Suprapubic skin (tissue), 4 donors: Measurements from ENCODE around the gene WDR90. TPM values are rescaled to one million over a fixed set of nuclear protein-coding genes. Genes with fewer than 3 reads are reported as not detected.

Experiments
- DNase-seq, 2 donors: peaks; one replicate each; pipeline ENCODE4 v3.0.0-alpha.2; 2019; ENCODE audit warnings: low spot score in 2 of 2
- H3K27ac ChIP-seq: fragments of 200-600 bp; sonication (generic); one replicate; pipeline ENCODE4 v1.5.1; 2019
- H3K27me3 ChIP-seq: fragments of 200-600 bp; sonication (generic); one replicate; pipeline ENCODE4 v1.5.1; 2019
- H3K36me3 ChIP-seq: fragments of 200-600 bp; sonication (generic); one replicate; pipeline ENCODE4 v1.5.1; 2019
- H3K4me1 ChIP-seq: fragments of 200-600 bp; sonication (generic); one replicate; pipeline ENCODE4 v1.5.1; 2019
- H3K4me3 ChIP-seq: fragments of 200-600 bp; sonication (generic); one replicate; pipeline ENCODE4 v1.5.1; 2019; ENCODE audit warnings: mild to moderate bottlenecking
- H3K9me3 ChIP-seq: fragments of 200-600 bp; sonication (generic); one replicate; pipeline ENCODE4 v1.5.1; 2019
- EP300 ChIP-seq: sonication (generic); formaldehyde crosslinking; IDR thresholded peaks from one replicate; pipeline ENCODE4 v1.6.1; 2017; ENCODE audit warnings: antibody characterized with exemption
- POLR2A ChIP-seq, 2 donors: fragments of 450-650 bp; IDR thresholded peaks; one replicate each; pipeline ENCODE4 v1.6.1; 2017; ENCODE audit warnings: antibody characterized with exemption in 2 of 2, mild to moderate bottlenecking in 2 of 2, moderate library complexity in 2 of 2
- POLR2AphosphoS5 ChIP-seq, 3 donors: sonication (generic); formaldehyde crosslinking; IDR thresholded peaks; one replicate each; pipeline ENCODE4 v1.6.1; 2017; ENCODE audit warnings: antibody characterized with exemption in 3 of 3
- WGBS: methylation state at CpG from one replicate; pipeline ENCODE4 v1.1.5; 2018; 5-methylcytosine and 5-hydroxymethylcytosine counted together
- total RNA-seq, 4 donors: library from RNA; depleted of rRNA; stranded (reverse); fragments of >200 nt; gene quantifications; one replicate each; pipeline ENCODE4 v1.1.0, GENCODE V29; 2016
- TF ChIP-seq, protein P1 (sequence below), 2 donors: fragments of 200-600 bp in 1 of 2; fragments of 450-650 bp in 1 of 2; sonication (generic) in 1 of 2; IDR thresholded peaks; one replicate each; pipeline ENCODE4 v1.5.1; 2016 to 2019; ENCODE audit warnings: antibody characterized with exemption in 2 of 2, mild to moderate bottlenecking in 1 of 2, moderate library complexity in 1 of 2

WDR90 gene
- total RNA-seq, 4 donors from 2014 or later = 18.3 to 63.0 (median 32.2) TPM

- TF ChIP-seq EP300 (no peak), POLR2AphosphoS5 (IDR thresholded peaks at IDR 0.05) (no peak), POLR2A (IDR thresholded peaks at IDR 0.05) (no peak)
- TF ChIP-seq, protein P1, sequence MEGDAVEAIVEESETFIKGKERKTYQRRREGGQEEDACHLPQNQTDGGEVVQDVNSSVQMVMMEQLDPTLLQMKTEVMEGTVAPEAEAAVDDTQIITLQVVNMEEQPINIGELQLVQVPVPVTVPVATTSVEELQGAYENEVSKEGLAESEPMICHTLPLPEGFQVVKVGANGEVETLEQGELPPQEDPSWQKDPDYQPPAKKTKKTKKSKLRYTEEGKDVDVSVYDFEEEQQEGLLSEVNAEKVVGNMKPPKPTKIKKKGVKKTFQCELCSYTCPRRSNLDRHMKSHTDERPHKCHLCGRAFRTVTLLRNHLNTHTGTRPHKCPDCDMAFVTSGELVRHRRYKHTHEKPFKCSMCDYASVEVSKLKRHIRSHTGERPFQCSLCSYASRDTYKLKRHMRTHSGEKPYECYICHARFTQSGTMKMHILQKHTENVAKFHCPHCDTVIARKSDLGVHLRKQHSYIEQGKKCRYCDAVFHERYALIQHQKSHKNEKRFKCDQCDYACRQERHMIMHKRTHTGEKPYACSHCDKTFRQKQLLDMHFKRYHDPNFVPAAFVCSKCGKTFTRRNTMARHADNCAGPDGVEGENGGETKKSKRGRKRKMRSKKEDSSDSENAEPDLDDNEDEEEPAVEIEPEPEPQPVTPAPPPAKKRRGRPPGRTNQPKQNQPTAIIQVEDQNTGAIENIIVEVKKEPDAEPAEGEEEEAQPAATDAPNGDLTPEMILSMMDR (IDR thresholded peaks at IDR 0.05) = no peak
- peaks cover 8% of the 10 kb centered on the region for H3K4me1 ChIP-seq
- no peak overlapping the region for H3K27ac ChIP-seq
- H3K9me3 ChIP-seq = no peaks in the 10 kb centered on the region
- no peaks in the 10 kb centered on the region for H3K27me3 ChIP-seq
- WGBS = 79% methylated on average over 7 of the region's 35 CpGs
- peaks cover 29% of the 10 kb centered on the region for H3K36me3 ChIP-seq
- DNase-seq = no peak
- H3K4me3 ChIP-seq = no peak overlapping the region
Measured at GRCh38 chr16:661184-661821, 12.1 kb downstream of the WDR90 start.

DNA sequence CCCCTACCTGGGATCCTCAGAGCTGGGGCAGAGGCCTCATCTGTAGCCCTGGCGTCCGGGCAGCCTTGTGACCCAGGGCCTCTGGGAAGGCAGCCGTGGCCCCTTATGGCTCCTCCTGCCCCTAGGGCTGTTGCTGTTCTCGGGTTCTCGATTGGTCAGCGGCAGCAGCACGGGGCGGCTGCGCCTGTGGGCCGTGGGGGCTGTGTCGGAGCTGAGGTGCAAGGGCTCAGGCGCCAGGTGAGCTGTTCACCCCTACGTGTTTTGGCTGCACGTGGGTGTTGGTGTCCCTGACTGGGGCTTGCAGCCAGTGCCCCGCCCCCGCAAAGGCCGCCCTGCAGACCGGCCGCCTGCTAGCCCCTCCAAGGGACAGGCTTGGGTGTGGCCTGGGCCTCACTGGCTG, 12.9 kb downstream of the WDR90 start:
- no peak overlapping the region for H3K4me3 ChIP-seq
- WGBS = 90% methylated on average over 2 of the region's 19 CpGs
- no peak for DNase-seq
- no peaks in the 10 kb centered on the region for H3K27me3 ChIP-seq
- H3K9me3 ChIP-seq = no peaks in the 10 kb centered on the region
- H3K36me3 ChIP-seq = peaks cover 21% of the 10 kb centered on the region
- TF ChIP-seq EP300 (no peak), POLR2AphosphoS5 (IDR thresholded peaks at IDR 0.05) (no peak)
- TF ChIP-seq, protein P1 (IDR thresholded peaks at IDR 0.05) = no peak
- no peak overlapping the region for H3K27ac ChIP-seq
- peaks cover 15% of the 10 kb centered on the region for H3K4me1 ChIP-seq

DNA sequence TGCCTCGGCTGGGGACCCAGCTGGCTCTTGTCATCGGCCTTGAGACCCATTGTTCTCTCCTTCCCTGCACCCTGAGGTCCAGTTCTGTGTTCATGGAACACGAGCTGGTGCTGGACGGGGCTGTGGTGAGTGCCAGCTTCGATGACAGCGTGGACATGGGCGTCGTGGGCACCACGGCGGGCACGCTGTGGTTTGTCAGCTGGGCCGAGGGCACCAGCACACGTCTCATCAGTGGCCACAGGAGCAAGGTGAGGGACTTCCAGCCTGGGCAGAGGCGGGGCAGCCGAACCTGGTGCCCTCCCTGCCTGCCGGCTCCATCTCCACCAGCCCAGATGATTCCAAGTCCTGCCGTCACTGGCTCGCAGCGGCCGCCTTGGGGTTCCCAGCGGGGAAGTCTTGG, 13.4 kb downstream of the WDR90 start:
- WGBS = 96% methylated on average over 9 of the region's 21 CpGs
- no peak overlapping the region for H3K4me3 ChIP-seq
- peaks cover 16% of the 10 kb centered on the region for H3K36me3 ChIP-seq
- no peak overlapping the region for H3K27ac ChIP-seq
- H3K4me1 ChIP-seq = peaks cover 20% of the 10 kb centered on the region
- no peaks in the 10 kb centered on the region for H3K27me3 ChIP-seq
- TF ChIP-seq, protein P1 (IDR thresholded peaks at IDR 0.05) = no peak
- TF ChIP-seq POLR2AphosphoS5 (IDR thresholded peaks at IDR 0.05) (no peak), EP300 (no peak), POLR2A (IDR thresholded peaks at IDR 0.05) (no peak)
- H3K9me3 ChIP-seq = no peaks in the 10 kb centered on the region
- no peak for DNase-seq

GRCh38 chr16:666572-666971, 17.4 kb downstream of the WDR90 start:
- no peak overlapping the region for H3K4me3 ChIP-seq
- peaks cover 27% of the 10 kb centered on the region for H3K36me3 ChIP-seq
- no CpG with 5 or more reads among the region's 13 CpGs for WGBS
- no peak overlapping the region for H3K27ac ChIP-seq
- H3K27me3 ChIP-seq = no peaks in the 10 kb centered on the region
- H3K4me1 ChIP-seq = peaks cover 27% of the 10 kb centered on the region
- no peaks in the 10 kb centered on the region for H3K9me3 ChIP-seq
- TF ChIP-seq POLR2A (IDR thresholded peaks at IDR 0.05) (no peak), EP300 (no peak), POLR2AphosphoS5 (IDR thresholded peaks at IDR 0.05) (no peak)
- TF ChIP-seq, protein P1 (IDR thresholded peaks at IDR 0.05) = no peak
- no peak for DNase-seq

DNA sequence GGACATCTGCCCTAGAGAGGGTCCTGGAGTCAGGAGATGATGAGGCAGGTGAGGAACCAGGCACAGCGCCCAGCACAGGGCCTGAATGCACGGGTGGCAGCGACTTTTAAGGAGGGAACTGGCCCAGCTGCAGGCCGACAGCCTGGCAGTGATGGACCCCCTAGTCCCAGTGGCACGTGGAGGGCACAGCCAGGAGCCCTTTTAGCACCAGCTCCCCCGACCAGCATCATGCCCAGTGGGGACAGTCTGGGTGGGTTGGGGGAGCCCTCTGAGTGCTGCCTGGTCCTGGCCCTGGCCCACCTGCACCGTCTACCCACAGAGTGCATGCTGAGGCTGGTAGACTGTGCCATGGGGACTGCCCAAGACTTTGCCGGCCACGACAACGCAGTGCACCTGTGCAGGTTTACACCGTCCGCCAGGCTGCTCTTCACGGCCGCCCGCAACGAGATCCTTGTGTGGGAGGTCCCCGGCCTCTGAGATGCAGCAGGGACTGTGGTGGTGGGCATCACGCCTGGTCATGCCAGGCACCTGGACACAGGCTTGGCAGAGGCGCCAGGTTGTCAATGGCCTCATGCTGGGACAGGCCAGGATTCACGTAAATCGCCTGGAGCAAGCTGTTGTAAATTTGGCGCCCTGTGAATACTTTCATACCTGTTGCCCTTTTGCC, 18.1 kb downstream of the WDR90 start:
- H3K4me1 ChIP-seq = peaks cover 27% of the 10 kb centered on the region
- DNase-seq = no peak
- peaks cover 34% of the 10 kb centered on the region for H3K36me3 ChIP-seq
- H3K27ac ChIP-seq = no peak overlapping the region
- no peaks in the 10 kb centered on the region for H3K27me3 ChIP-seq
- peak overlapping the region; percentile 84 for H3K4me3 ChIP-seq
- no peaks in the 10 kb centered on the region for H3K9me3 ChIP-seq
- WGBS = 65% methylated on average over 10 of the region's 22 CpGs
- TF ChIP-seq, protein P1 (IDR thresholded peaks at IDR 0.05) = no peak
- no peak for TF ChIP-seq POLR2AphosphoS5 (IDR thresholded peaks at IDR 0.05)
- no peak for TF ChIP-seq EP300
- no peak for TF ChIP-seq POLR2A (IDR thresholded peaks at IDR 0.05)
